H1 (cell line): ENCODE measurements around the gene SMIM10. TPM values are rescaled to one million over a fixed set of nuclear protein-coding genes. Genes with fewer than 3 reads are reported as not detected.

Source experiments
- CTCF ChIA-PET: fragments of 300-600 bp; sonication (Branson Sonifier 250); formaldehyde crosslinking; loops from one replicate; lab custom pipeline; 2021; ENCODE audit not compliant: partially characterized antibody; lab: Charles Lee
- POLR2A ChIA-PET: fragments of 300-600 bp; sonication (Branson Sonifier 250); formaldehyde crosslinking; loops from one replicate; lab custom pipeline; 2021; ENCODE audit warnings: inconsistent platforms; ENCODE audit not compliant: partially characterized antibody; lab: Charles Lee
- DNase-seq, 2 experiments: peaks; one replicate each; pipeline versions ENCODE4 v3.0.0 to v3.0.0-alpha.2; 2010 to 2022; ENCODE audit warnings: low spot score in 2 of 2, low read depth in 1 of 2, mixed read lengths in 1 of 2
- FAIRE-seq: peaks from 2 replicates; lab custom pipeline; 2011; peaks lifted over from hg19 to GRCh38; lab: Jason Lieb, UNC
- H2AFZ ChIP-seq: 2 replicates; pipeline ENCODE4 v1.8.1; 2012; ENCODE audit warnings: low read length, inconsistent platforms
- H2AK5ac ChIP-seq: 2 replicates; pipeline ENCODE4 v1.6.1; 2013; ENCODE audit warnings: low read depth, low read length
- H2BK120ac ChIP-seq: replicated peaks from 2 replicates; pipeline ENCODE3; 2013; ENCODE audit warnings: low read depth, low read length, inconsistent platforms
- H2BK12ac ChIP-seq: 2 replicates; pipeline ENCODE4 v1.6.1; 2013; ENCODE audit warnings: low read depth, low read length
- H2BK15ac ChIP-seq: 2 replicates; pipeline ENCODE4 v1.6.1; 2013; ENCODE audit warnings: low read length
- H2BK20ac ChIP-seq: 2 replicates; pipeline ENCODE4 v1.6.1; 2013; ENCODE audit warnings: low read length
- H2BK5ac ChIP-seq: 2 replicates; pipeline ENCODE4 v1.6.1; 2013; ENCODE audit warnings: low read depth, low read length
- H3K14ac ChIP-seq: 2 replicates; pipeline ENCODE4 v1.6.1; 2013; ENCODE audit warnings: inconsistent platforms; ENCODE audit not compliant: insufficient read length
- H3K18ac ChIP-seq: 2 replicates; pipeline ENCODE4 v1.6.1; 2013; ENCODE audit warnings: low read length; ENCODE audit errors: extremely low read depth
- H3K23ac ChIP-seq: 2 replicates; pipeline ENCODE4 v1.6.1; 2013; ENCODE audit warnings: inconsistent platforms; ENCODE audit not compliant: insufficient read length
- H3K23me2 ChIP-seq: 2 replicates; pipeline ENCODE4 v1.6.1; 2013; ENCODE audit warnings: low read depth, low read length
- H3K27ac ChIP-seq: 2 replicates; pipeline ENCODE4 v1.6.1; 2011; ENCODE audit warnings: low read depth, low read length, inconsistent platforms
- H3K27me3 ChIP-seq, 4 experiments: replicated peaks in 1 of 4; 1 replicate in 1 of 4; 2 replicates in 3 of 4; pipeline versions ENCODE4 v1.6.1 to v1.8.1; 2011 to 2013; ENCODE audit warnings: low read length in 3 of 4, mild to moderate bottlenecking in 3 of 4, inconsistent platforms in 2 of 4, mixed read lengths in 2 of 4, moderate library complexity in 1 of 4; ENCODE audit not compliant: control insufficient read depth in 3 of 4, insufficient read depth in 3 of 4; ENCODE audit errors: extremely low read depth in 1 of 4
- H3K36me3 ChIP-seq, 4 experiments: 2 replicates each; pipeline versions ENCODE4 v1.6.1 to v1.8.1; 2011 to 2013; ENCODE audit warnings: mild to moderate bottlenecking in 4 of 4, low read length in 3 of 4, moderate library complexity in 2 of 4, control low read depth in 1 of 4, inconsistent platforms in 1 of 4; ENCODE audit not compliant: insufficient read depth in 4 of 4, control insufficient read depth in 2 of 4
- H3K4ac ChIP-seq: replicated peaks from 2 replicates; pipeline ENCODE3; 2013; ENCODE audit warnings: low read length, low read depth, mixed read lengths, inconsistent platforms; ENCODE audit not compliant: insufficient read length
- H3K4me1 ChIP-seq, 4 experiments: replicated peaks in 1 of 4; 1 replicate in 1 of 4; 2 replicates in 3 of 4; pipeline versions ENCODE4 v1.6.1 to v1.8.1; 2011 to 2013; ENCODE audit warnings: low read length in 3 of 4, inconsistent platforms in 2 of 4, mixed read lengths in 1 of 4; ENCODE audit not compliant: insufficient read depth in 4 of 4, control insufficient read depth in 3 of 4
- H3K4me2 ChIP-seq, 2 experiments: 2 replicates each; pipeline versions ENCODE4 v1.6.1 to v1.8.1; 2011 to 2013; ENCODE audit warnings: low read depth in 2 of 2, low read length in 2 of 2, control low read depth in 1 of 2, inconsistent platforms in 1 of 2, mild to moderate bottlenecking in 1 of 2; ENCODE audit not compliant: insufficient read depth in 1 of 2
- H3K4me3 ChIP-seq, 4 experiments: fragments of 200-600, 300-600 bp in 1 of 4; sonication (generic), shearing (Covaris generic), sonication (Bioruptor Twin) in 1 of 4; 2 replicates each; pipeline versions ENCODE4 v1.5.1 to v1.8.1; 2011 to 2016; ENCODE audit warnings: low read length in 4 of 4, low read depth in 3 of 4, control low read depth in 2 of 4, inconsistent platforms in 2 of 4, mild to moderate bottlenecking in 2 of 4, mixed read lengths in 1 of 4, moderate library complexity in 1 of 4; ENCODE audit not compliant: insufficient read depth in 2 of 4; ENCODE audit errors: extremely low read depth in 1 of 4
- H3K56ac ChIP-seq: replicated peaks from 2 replicates; pipeline ENCODE3; 2013; ENCODE audit warnings: low read depth, mild to moderate bottlenecking, mixed read lengths, low read length, inconsistent platforms; ENCODE audit not compliant: insufficient read length
- H3K79me1 ChIP-seq: 2 replicates; pipeline ENCODE4 v1.6.1; 2013; ENCODE audit warnings: low read depth, low read length, control low read depth
- H3K79me2 ChIP-seq, 2 experiments: 2 replicates each; pipeline versions ENCODE4 v1.6.1 to v1.8.1; 2012 to 2013; ENCODE audit warnings: low read length in 2 of 2, mild to moderate bottlenecking in 2 of 2, inconsistent platforms in 1 of 2; ENCODE audit not compliant: insufficient read depth in 2 of 2, control insufficient read depth in 1 of 2
- H3K9ac ChIP-seq, 4 experiments: replicated peaks in 1 of 4; 1 replicate in 1 of 4; 2 replicates in 3 of 4; pipeline versions ENCODE4 v1.6.1 to v1.8.1; 2011 to 2013; ENCODE audit warnings: low read depth in 3 of 4, low read length in 3 of 4, control low read depth in 2 of 4, mild to moderate bottlenecking in 2 of 4, moderate library complexity in 2 of 4, inconsistent platforms in 1 of 4; ENCODE audit errors: extremely low read depth in 1 of 4
- H3K9me3 ChIP-seq, 2 experiments: 2 replicates each; pipeline versions ENCODE4 v1.6.1 to v1.8.1; 2012 to 2013; ENCODE audit warnings: mild to moderate bottlenecking in 2 of 2, moderate library complexity in 2 of 2, control low read depth in 1 of 2, inconsistent platforms in 1 of 2, low read depth in 1 of 2, low read length in 1 of 2, mixed read lengths in 1 of 2; ENCODE audit not compliant: insufficient read depth in 2 of 2
- H4K20me1 ChIP-seq, 2 experiments: replicated peaks in 1 of 2; 2 replicates each; pipeline versions ENCODE3 to v1.8.1; 2011 to 2013; ENCODE audit warnings: inconsistent platforms in 2 of 2, low read length in 2 of 2, mild to moderate bottlenecking in 1 of 2; ENCODE audit not compliant: insufficient read depth in 2 of 2, control insufficient read depth in 1 of 2
- H4K5ac ChIP-seq: 2 replicates; pipeline ENCODE4 v1.6.1; 2013; ENCODE audit warnings: low read length, low read depth, mixed read lengths, inconsistent platforms; ENCODE audit not compliant: insufficient read length
- H4K8ac ChIP-seq: 2 replicates; pipeline ENCODE4 v1.8.0; 2013; ENCODE audit warnings: mild to moderate bottlenecking, moderate library complexity, low read length, inconsistent platforms; ENCODE audit not compliant: insufficient read depth; ENCODE audit errors: extremely low read depth
- H4K91ac ChIP-seq: replicated peaks from 2 replicates; pipeline ENCODE3; 2013; ENCODE audit warnings: low read length, mixed read lengths, inconsistent platforms; ENCODE audit not compliant: insufficient read length
- ATF3 ChIP-seq: IDR thresholded peaks from 2 replicates; pipeline ENCODE4 v1.6.1; 2011; ENCODE audit warnings: low read depth, mild to moderate bottlenecking, low read length; ENCODE audit not compliant: insufficient read depth
- BCL11A ChIP-seq, 2 experiments: IDR thresholded peaks; one replicate each; pipeline ENCODE4 v1.6.1; 2011; ENCODE audit warnings: low read depth in 2 of 2, low read length in 2 of 2, mild to moderate bottlenecking in 2 of 2
- CREB1 ChIP-seq: IDR thresholded peaks from 2 replicates; pipeline ENCODE4 v1.6.1; 2012; ENCODE audit warnings: inconsistent platforms
- GABPA ChIP-seq: IDR thresholded peaks from 2 replicates; pipeline ENCODE4 v1.6.1; 2011; ENCODE audit warnings: mild to moderate bottlenecking, low read length, moderate library complexity, borderline replicate concordance; ENCODE audit not compliant: insufficient read depth
- JUND ChIP-seq: IDR thresholded peaks from 2 replicates; pipeline ENCODE4 v1.6.1; 2011; ENCODE audit warnings: mild to moderate bottlenecking, improper control_type of control experiment, low read length
- RBBP5 ChIP-seq: IDR thresholded peaks from 2 replicates; pipeline ENCODE4 v1.7.1; 2012; ENCODE audit warnings: low read depth, mild to moderate bottlenecking, inconsistent platforms, low read length, moderate library complexity, borderline replicate concordance
- SP4 ChIP-seq: IDR thresholded peaks from 2 replicates; pipeline ENCODE4 v1.6.1; 2012; ENCODE audit warnings: low read length, inconsistent platforms
- SRF ChIP-seq: IDR thresholded peaks from 2 replicates; pipeline ENCODE4 v1.6.1; 2011; ENCODE audit warnings: mild to moderate bottlenecking, low read depth, low read length, moderate library complexity
- WGBS, 2 experiments: shearing (Covaris generic) in 1 of 2; methylation state at CpG; one replicate each; pipeline versions ENCODE4 v1.1.6 to v1.1.7; 2013 to 2015; ENCODE audit warnings: low lambda C conversion rate in 2 of 2, mixed read lengths in 2 of 2, inconsistent platforms in 1 of 2, low coverage in 1 of 2, missing lambda C conversion rate in 1 of 2; ENCODE audit not compliant: insufficient replicate concordance in 2 of 2, insufficient coverage in 1 of 2, insufficient read length in 1 of 2; ENCODE audit errors: extremely low coverage in 1 of 2, missing lambda C conversion rate in 1 of 2; 5-methylcytosine and 5-hydroxymethylcytosine counted together
- polyA plus RNA-seq, 7 experiments: library from polyadenylated mRNA; depleted of rRNA in 3 of 7; stranded (reverse) in 5 of 7; unstranded in 2 of 7; fragments of >200 nt in 5 of 7; fragments of 200-250 nt in 2 of 7; gene quantifications; 1 replicate in 5 of 7; 2 replicates in 1 of 7; 4 replicates in 1 of 7; pipeline versions ENCODE4 v1.2.1 to v1.2.3, GENCODE V29; 2011 to 2013; ENCODE audit warnings: missing spikeins in 2 of 7, mixed read lengths in 2 of 7
- total RNA-seq: library from RNA; stranded (reverse); fragmentation: NEBNext Ultra II Directional; extraction: Animal tissue kit (Norgen Biotek cat#: 25700); gene quantifications from 2 replicates; pipeline ENCODE4 v1.2.1, GENCODE V29; 2021

The SMIM10 gene
- total and polyA plus RNA-seq, 2 of the 8 experiments (the other 6 are each of a cell fraction or from before 2014, with no cell fraction given) = 2.3 to 2.8 TPM

- peak overlapping the region; percentile 10 to 61 (median 41); a peak in 5 of 7 replicates for H3K9ac ChIP-seq
- H3K79me1 ChIP-seq = no peaks in the 10 kb centered on the region
- 0 out of 2 replicates have a peak overlapping the region, but pooled peaks have one; percentile 80 for H2AFZ ChIP-seq
- H2BK120ac ChIP-seq = no peak overlapping the region
- H3K14ac ChIP-seq = no peak overlapping the region
- 2% methylated on average over 33 of the region's 35 CpGs; no CpG with 5 or more reads in 1 of the 2 experiments for WGBS, 2 experiments
- peak overlapping the region; percentile 6 for H4K5ac ChIP-seq
- H3K18ac ChIP-seq = no peak overlapping the region; the same call in 1 of the 2 replicates
- H2BK5ac ChIP-seq = peak overlapping the region; percentile 9; the same call in 1 of the 2 replicates
- peaks cover 4% of the 10 kb centered on the region; the same call in 1 of the 2 replicates for H3K23me2 ChIP-seq
- ChIA-PET POLR2A (interaction anchor here (1.3 to 2.4 kb wide), 2 partner anchors 18 to 93 kb away, joined by 4 to 10 read pairs; partner anchors contain the start of gene RTL8B), CTCF (interaction anchor here (1.3 kb wide), 1 partner anchor 82 kb away, joined by 3 read pairs; no protein-coding TSS in a partner anchor)
- peak overlapping the region; percentile 62; the same call in 1 of the 2 replicates for H3K27ac ChIP-seq
- DNase-seq = peak; percentile 82 to 92
- peak overlapping the region; percentile 50; the same call in 1 of the 2 replicates for H2BK12ac ChIP-seq
- no peak overlapping the region for H3K56ac ChIP-seq
- no peaks in the 10 kb centered on the region for H4K20me1 ChIP-seq
- FAIRE-seq = peak; percentile 57
- H3K4me2 ChIP-seq = peak overlapping the region; percentile 46 to 70
- H3K27me3 ChIP-seq = no peaks in the 10 kb centered on the region
- no peaks in the 10 kb centered on the region for H3K36me3 ChIP-seq
- H3K4me1 ChIP-seq = peaks cover 0 to 3% (median 1%) of the 10 kb centered on the region in 4 experiments; a peak in 2 of 7 replicates
- no peaks in the 10 kb centered on the region for H3K79me2 ChIP-seq
- H2BK15ac ChIP-seq = no peak overlapping the region
- no peak overlapping the region for H2BK20ac ChIP-seq
- H3K9me3 ChIP-seq = no peaks in the 10 kb centered on the region
- H3K4ac ChIP-seq = no peak overlapping the region
- H2AK5ac ChIP-seq = no peak overlapping the region
- no peak overlapping the region for H4K91ac ChIP-seq
- peak overlapping the region; percentile 44 to 77 (median 54) for H3K4me3 ChIP-seq
- H3K23ac ChIP-seq = no peak overlapping the region
- H4K8ac ChIP-seq = no peak overlapping the region
- TF ChIP-seq JUND = no peak
- no peak for TF ChIP-seq CREB1
- TF ChIP-seq RBBP5 = no peak
- TF ChIP-seq SP4 = no peak
- no peak for TF ChIP-seq BCL11A (IDR thresholded peaks at IDR 0.05; ENCODE audit: low read depth in 2 of 2, low read length in 2 of 2)
- TF ChIP-seq SRF = no peak
- no peak for TF ChIP-seq GABPA
- no peak for TF ChIP-seq ATF3
Measured at GRCh38 chrX:135003876-135004623, 13.3 kb downstream of the SMIM10 start.
